HG03196 (cell line): ENCODE data around the gene DSCAML1.

ENCODE experiments used
- ATAC-seq: cut with Tn5 transposase; IDR thresholded peaks from one replicate; pipeline ENCODE4 v1.9.1; 2021; ENCODE audit not compliant: unreplicated experiment

Gene DSCAML1

DNA sequence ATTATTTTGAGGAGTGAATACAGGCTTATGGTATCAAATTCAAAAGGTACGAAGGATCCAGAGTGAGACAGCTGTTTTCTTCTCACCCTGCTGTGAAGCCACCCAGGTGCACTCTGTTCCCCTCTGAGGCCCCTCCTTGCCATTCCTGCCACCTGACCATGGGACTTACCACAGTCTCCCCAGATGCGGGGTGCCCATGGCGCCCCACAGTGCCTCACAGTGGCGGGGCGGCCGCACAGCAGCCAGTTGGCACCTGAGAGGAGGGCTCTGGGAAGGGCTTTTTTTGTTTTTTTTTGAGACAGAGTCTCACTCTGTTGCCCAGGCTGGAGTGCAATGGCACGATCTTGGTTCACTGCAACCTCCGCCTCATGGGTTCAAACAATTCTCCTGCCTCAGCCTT is 317.6 kb downstream of the DSCAML1 start:
- no peak for ATAC-seq

DNA sequence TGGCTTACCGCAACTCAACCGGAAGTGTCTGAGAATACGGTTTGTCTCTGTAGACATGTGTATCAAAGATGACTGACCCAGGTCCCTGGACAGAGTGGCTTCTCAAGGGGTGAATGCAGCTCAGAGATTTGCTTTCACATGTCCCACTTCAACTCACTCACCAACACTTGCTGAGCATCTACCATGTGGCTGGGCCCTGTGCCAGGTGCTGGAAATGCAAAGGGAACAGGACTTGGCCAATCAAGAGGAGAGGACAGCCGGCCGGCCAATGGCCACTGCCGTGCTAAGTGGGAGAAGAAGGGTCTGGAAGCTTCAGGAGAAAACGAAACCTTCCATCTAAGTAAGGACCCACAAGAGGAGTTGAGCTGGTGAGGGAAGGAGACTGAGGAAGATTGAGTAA is 318.1 kb downstream of the DSCAML1 start:
- ATAC-seq = no peak

DNA sequence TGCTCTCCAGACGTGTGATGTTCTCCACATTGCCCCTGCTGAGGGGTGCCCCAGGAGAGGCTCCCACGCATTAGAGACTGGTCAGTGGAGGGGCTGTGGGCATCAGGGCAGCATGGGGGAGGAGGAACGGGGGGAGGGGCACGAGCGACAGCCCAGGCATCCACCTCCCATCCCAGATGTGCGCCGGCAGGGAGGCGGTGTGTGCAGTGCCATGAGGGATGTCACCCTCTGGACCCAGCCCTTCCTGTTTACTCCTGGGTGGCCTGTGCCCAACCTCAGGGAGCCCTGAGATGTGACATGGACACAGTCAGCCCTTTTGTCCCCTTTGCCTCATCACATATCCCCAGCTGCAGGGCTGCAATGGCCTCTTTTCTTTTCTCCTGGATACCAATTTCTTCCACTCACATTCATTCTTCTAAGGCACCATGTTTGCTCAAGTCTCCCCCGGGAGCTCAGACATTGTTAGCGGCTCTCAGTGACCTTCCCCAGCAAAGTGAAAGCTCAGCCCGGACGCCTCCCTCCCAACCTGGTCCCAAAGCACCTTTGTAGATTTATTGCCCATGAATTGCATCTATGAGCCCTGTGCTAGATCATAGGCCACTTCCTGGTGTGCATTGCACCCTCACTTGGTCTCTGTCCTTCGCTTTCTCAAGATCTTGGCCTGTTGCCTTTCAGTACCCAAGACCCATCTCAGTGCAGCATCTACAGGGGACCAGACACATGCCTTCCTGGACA is 318.7 kb downstream of the DSCAML1 start:
- ATAC-seq = no peak

DNA sequence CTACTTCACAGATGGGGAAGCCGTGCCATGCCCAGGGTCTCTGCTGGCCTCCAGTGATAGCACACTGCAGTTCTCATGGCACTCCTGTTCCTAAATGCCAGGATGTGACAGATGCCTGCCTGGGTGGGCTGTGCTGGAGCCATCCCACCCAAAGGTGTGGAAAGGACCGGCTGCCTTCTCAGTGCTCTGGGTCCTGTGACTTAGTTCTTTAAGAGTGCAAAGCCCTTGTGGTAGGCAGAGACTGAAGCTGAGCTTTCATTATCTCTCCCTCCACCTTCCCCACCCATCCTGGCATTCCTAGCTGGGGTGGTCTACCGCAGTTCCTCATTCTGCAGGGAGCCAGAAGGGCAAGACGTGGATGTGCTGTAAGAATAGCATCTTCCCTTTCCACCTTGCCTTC is 319.3 kb downstream of the DSCAML1 start:
- ATAC-seq = no peak

DNA sequence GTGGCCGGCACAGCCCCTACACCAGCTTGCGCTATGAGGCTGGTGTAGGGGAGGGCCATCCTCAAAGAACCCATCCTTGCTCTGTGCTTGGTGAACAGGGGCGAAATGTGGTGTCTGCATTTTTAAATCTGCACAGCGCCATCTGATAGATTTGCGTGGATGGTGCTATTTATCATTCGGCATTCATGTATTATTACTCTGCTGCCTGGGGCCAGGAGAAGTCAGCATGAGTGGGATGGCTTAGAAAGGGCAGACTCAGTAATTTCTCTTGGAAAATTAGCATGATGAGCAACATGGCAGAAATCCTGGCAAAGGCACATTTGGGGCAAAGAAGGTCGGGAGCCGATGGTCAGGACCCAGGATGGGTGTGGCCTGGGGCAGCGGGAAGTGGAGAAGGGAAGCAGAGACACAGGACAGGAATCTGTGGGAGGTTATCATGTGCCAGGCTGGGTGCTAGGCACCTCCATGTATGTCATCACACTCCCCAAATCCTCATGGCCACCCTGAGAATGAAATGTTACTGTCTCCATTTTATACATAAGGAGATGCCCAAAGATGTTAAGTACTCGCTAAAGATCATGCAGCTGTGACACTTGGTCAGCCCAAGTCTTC is 320.4 kb downstream of the DSCAML1 start:
- ATAC-seq = no peak

DNA sequence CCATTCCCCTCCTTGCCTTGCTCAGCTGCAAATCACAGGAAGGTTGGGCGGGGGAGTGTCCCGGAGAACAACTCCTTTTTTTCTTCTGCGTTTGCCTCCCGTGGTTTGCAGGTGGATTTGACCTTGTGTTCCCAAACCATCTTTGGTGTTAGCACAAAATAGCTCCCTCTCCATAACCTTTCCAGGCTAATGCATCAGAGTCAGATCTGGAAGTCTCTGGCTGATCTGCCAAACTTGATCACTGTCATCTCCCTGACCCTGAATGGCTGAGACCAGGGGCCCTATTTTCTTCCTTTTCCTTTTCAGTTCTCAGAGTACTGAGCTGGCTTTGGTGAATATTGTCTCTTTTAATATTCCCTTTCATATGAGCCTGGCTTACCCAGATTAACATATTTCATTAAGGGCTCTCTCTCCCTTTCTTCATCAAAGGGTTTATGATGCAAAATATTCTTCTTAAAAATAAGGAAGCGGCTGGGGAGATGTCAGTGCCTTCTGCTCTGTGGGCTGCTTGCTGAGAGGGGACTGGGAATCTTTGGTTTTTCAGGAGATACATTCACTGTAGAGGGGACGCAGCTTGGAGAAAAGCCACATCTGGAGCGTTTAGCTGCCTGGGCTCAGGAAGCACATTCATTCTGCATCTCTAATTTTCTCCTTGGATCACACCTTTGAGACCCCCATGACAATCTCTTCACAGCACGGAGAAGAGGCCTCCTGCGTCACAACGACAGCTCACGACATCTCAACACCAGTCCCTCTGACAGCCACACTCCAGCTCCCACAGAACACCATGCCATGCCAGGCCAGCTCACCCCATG is 321.1 kb downstream of the DSCAML1 start:
- no peak for ATAC-seq

DNA sequence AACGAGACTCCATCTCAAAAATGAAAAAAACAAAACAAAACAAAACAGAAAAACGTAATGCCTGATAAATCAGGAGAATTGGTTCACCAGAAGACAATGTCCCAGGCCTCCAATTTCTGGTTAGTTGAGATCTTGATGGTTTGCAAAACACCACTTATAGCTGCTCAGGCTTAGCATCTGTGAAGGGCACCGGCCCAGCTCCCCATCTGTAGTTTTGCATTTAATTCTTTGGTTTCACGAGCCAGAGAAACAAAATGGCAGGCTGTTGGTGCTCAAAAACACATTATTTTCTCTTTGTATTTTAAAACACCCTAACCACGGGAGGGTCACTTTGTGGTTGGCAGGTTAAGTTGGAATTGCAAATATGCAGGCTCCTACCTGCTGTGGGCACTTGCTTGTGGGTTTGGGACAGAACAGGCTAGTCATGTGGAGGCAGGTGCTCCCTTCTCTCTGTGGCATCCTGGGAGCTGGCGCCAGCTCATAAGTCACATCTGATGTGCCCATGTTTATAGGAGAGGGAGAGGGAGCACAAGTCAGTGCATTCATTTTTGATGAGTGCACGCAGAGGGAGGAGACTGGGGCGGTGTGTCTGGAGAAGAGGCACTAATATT is 323.4 kb downstream of the DSCAML1 start:
- no peak for ATAC-seq

DNA sequence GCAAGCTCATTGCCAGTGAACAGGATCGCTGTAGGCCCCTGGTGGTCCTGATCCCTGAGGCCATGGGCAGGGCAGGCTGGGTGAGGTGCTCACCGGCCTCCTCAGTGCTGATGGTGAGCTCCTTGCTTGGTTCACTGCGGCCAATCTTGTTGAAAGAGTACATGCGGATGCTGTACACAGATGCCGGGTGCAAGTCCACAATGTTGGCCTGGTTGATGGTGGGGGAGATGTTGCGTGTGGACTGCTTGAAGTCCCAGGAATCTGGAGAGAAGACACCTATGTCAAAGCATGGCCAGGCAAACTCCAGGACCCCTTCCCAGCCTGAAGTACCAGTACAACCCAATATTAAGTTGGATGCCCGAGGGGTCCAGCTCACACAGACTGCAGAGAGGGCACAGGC is 325.2 kb downstream of the DSCAML1 start:
- no peak for ATAC-seq

DNA sequence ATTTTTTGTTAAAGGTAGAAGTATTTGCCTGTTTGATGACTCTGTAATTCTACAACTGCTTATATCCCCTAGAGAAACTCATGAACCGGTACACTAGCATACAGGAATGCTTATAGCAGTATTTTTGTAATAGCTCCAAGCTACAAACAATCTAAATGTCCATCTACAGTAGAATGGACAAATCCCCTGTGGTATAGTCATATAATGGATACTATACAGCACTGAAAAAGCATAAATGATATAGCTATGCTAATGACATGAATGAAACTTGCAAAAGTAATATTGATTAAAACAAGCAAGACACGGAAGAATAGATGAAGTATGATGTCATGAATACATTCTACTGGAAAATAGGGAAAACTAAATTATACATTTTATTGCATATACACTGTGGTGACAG is 326.4 kb downstream of the DSCAML1 start:
- no peak for ATAC-seq

DNA sequence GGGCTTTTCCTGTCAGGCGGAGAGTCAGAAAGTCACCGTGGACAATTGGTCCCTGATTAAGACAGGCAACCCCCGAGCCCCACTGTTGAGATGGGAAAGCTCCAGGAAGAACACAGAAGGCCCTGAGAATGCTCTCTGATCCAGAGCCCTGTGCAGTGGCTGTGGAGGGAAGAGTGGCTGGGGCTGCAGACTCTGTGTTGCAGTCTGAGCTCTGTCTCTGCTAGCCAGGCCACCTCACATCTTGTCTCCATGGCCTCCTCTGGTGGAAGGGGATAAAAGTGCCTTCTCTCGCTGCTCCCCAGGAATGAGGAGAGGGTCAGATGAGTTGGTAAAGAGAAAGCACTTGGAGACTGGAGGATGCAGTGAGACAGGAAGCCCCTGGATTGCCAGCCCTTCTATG is 328.1 kb downstream of the DSCAML1 start:
- ATAC-seq = no peak

DNA sequence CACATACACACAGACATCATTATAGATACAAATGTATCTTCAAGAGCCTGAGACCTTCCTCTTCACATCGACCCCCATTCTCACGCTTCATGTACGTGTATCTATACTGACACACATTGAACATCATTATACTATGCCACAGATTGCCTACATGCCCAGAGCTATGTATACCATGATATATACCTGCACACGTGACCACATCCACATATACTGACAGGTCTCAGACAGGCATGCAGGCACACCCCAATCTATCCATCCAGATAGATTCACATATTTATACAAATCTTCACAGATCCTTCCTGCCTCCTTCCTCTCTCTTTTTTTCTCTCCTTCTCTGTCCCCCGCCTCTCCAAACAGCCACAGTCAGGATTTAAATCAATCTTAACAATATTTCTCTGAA is 329.2 kb downstream of the DSCAML1 start:
- no peak for ATAC-seq

DNA sequence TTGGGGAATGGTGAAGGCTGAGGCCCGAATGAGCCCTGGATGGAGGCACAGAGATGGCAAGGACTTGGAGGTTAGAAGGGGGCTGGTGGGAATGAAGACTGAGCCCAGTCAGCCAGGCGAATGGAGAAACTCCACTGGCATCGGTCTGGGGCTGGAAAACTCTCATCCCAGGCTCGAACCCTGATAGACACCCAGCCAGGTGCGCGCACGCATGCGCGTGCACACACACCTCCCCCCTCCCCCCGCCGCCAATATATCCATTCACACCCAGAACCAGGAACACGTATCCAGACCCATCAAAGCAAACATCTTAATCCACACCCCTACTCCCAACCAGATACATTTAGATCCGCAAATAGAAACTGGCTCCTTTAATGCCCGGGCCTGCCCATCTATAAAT is 330.1 kb downstream of the DSCAML1 start:
- ATAC-seq = no peak

DNA sequence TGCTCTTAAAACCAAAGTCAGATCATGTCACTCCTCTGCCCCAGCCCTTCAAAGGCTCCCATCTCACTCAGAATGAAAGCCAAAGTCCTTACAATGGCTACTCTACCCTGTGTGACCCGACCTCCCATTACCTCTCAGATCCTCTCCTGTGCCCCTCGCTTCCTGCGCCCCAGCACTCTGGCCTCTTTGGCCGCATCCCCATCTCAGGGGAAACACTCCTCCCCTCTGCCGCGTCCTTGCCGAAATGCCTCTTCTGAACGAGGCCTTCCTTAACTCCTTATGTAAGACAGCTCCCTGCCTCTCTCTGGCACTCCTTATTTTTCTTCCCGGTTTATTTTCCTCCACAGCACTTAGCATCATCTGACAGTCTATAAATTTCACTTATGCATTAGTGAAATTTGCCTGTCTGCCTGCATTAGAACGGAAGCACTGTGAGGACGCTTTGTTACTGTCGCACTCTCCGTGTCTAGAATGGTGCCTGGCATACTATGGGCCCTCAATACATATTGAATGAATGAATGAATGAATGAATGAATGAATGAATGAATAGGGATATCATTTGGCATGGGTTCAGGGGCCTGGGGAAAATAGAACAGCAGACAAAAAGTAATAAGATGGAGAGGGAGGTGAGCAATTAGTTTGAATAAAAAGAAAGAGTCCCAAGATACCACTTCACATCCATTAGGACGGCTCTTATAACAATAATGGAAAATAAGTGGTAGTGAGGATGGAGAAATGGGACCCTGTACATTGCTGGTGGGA is 331.6 kb downstream of the DSCAML1 start:
- ATAC-seq = no peak

DNA sequence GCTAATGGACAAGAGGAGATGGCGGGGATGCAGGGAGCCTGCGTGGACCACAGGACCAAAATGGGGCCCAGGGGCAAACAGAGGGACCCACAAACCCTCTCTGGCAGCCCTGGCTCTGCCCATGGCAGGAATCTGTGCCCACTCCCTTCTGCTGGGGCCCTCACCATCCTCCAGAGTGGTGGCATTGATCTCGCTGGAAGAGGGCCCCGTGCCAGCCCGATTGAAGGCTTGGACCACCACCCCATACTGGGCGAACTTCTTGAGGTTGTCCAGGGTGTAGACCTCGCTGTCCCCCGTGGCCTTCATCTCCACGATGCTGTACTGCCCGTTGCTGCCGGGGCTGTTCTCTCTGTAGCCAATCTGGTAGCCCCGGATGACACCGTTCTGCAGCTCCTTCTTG is 332.2 kb downstream of the DSCAML1 start:
- ATAC-seq = no peak

DNA sequence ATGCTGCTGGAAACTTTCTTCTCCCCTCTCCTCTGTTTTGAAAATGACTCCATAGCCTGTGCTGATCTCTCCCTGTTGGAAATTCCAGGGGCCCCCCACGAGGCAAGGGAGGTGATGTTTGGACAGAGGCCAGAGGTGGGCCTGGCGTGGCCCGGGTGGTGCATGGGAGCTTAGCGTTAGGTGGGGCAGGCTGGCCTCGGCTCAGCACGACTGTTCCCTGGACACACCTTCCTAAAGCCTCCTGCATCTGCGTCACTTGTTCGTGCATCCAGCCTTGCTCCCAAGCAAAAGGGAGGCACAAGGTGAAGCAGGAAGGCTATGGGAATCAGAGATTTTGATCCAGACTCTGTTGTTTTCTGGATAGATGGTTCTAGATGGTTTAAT is 334.2 kb downstream of the DSCAML1 start:
- ATAC-seq = no peak

DNA sequence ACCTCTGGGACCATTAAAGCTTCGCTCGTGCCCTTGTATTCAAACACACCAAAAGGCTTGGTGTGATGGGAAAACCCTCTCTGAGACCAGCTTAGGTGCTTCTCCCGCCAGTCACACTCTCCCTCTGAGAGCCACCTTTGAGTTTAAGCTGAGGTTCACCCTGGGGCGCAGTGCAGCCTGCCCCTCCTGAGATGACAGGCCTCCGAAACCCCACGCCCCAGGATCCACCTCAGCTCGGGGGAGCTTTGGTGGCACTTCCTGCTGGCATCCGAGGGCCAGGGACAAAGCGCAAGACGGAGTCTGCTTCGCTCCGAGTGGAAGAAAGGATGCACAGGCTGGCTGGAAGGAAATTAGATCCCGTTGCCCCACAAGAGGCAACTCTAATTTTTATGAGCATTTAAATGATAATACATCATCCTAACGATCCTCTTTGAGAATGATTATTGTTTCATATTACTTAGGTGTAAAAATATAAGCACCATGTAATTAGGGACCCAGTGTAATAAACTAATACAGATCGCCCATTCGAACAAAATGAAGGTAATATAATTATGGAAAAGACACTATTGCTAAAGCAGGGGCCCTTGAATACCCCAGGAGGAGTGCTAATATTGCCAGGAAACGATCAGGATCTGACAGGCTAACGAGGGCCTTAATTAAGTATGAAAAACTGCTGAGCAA is 334.7 kb downstream of the DSCAML1 start:
- ATAC-seq = no peak

DNA sequence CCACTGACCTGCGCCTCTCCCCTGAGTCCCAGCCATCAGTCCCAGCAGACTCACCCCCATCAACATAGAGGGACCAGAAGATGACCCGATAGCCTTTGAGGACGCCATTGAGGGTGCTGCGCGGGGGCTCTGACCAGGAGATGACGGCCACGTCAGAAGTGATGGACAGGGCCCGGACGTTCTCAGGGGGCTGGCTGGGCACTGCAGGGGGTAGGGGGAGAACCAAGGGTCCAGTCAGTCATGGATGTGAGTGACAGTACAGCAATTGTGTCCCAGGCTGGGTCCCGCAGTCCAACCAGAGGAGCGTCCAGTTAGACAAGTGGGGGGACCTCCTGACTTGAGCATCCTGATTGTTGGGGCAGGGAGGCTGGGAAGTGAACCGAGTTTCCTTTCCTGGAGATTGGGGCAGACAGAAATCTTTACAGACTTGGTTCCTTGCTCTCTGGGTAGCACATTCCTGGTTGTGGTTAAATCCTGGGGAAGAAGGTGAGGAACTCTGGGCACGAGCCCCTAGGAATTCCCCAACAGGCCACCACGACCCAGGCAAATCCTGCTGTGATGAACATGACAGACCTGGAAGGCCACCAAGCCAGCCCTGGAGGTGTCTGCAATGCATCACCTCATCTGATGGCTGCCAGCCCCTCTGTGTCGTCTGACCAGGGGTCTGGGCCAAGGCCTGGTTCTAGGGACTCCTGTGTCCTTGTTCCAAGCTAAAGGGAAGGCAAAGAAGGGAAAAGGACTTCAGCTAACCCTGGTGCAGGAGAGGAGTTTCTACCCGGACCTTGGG is 335.4 kb downstream of the DSCAML1 start:
- no peak for ATAC-seq

DNA sequence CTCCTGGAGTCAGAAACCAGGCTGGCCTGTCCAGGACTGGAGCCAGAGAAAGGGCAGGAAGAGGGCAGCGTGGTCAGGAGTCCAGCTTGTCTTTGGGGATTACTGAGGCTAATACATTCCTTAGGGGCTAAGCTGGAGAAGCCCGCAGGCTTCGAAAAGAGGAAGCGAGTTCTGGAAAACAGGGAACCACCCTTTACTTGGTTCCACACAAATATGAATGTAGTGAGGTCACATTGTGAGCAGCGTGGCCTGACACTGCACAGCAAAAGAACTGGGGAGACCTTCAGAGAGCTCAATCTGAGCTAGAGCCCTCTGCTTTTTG is 337.1 kb downstream of the DSCAML1 start:
- ATAC-seq = no peak

DNA sequence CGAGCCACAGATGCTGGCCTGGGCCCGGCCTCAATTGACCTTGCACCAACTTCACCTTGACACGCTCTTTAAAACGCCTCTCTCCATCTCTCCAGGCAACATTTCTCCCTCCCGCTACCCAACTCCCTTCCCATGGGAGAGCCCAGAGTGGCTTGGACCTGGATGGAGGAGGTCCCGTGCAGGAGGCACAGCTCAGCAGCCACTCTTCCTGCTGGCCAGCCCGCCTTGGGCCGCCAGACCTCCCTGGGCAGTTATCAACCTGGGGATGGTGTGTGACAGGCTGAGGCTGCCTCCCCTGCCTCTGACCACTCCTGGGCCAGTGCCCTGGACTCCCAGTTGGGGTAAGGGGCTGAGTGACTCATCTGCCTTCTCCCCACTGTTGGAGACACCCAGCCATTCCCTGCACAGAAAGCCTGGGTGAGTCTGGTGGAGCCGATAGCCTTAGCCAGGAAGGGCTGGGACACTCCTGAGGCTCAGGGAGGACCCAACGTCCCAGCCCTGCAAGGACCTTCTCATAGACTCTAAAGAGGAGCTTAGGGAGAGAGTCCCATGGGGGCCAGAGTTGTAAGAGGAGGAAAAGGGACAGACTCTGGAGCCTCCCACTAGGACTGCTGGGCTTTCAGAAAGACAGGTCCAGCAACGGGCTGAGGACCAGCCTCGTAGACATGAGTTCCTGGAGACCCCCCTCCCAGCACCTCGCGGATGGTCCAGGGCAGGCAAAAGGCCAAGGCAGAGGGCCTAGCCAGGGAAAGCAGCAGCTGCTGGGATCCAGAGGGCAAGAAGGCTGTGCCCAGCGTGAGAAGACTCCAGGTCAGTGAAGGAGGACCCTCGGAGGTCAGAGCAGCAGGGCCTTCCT is 337.7 kb downstream of the DSCAML1 start:
- no peak for ATAC-seq
